A549 treated with CpdA at 1 μM for 4 hours (cell line): ENCODE results near the gene TIPRL. TPM values are rescaled to one million over a fixed set of nuclear protein-coding genes. Genes with fewer than 3 reads are reported as not detected.

ENCODE experiments used
- total RNA-seq: library from RNA; stranded (reverse); fragments of 200-300 nt; extraction: Qiagen RNA extraction; gene quantifications from 5 replicates; pipeline ENCODE4 v1.2.3, GENCODE V29; 2022; ENCODE audit warnings: low read depth

TIPRL gene
- 32.5 to 38.2 TPM (median 33.3 TPM) in 5 replicates for total RNA-seq

DNA sequence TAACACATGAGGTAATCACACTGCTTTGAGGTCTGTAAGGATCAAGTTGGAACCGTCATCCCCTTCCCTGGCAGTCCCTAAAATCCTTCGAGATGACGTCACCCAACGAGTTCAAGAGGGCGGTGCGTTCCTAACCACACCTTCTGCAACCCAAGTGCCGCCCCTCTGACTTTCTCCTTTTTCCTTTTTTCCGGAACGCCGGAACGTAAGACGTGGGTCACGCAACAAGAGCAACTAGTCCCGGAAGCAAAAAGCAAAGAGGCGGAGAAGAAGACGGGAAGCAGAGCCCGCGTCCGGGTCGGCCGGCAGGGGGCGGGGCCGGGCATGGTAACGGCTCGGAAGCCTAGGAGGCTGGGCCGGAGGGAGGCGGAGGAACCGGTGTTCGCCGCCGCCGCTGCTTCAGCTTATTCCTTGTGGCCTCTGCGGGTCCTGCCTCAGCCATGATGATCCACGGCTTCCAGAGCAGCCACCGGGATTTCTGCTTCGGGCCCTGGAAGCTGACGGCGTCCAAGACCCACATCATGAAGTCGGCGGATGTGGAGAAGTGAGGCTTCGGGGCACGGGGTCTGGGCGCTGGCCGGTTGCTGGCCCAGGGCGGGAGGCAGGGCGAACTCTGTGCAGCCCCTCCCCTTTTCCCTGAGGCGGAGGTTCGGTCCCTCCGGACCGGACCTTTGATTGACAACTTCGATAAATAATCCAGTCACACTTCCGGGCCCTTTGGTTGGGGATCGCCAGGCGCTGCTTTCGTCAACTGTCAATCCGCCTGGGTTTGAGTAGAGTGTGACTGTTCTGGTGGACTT is at the start of gene TIPRL:
TIPRL (plus strand) TSS at position 325 of the 800 bp plus-strand sequence; CDS start at position 441, 116 bp downstream.

DNA sequence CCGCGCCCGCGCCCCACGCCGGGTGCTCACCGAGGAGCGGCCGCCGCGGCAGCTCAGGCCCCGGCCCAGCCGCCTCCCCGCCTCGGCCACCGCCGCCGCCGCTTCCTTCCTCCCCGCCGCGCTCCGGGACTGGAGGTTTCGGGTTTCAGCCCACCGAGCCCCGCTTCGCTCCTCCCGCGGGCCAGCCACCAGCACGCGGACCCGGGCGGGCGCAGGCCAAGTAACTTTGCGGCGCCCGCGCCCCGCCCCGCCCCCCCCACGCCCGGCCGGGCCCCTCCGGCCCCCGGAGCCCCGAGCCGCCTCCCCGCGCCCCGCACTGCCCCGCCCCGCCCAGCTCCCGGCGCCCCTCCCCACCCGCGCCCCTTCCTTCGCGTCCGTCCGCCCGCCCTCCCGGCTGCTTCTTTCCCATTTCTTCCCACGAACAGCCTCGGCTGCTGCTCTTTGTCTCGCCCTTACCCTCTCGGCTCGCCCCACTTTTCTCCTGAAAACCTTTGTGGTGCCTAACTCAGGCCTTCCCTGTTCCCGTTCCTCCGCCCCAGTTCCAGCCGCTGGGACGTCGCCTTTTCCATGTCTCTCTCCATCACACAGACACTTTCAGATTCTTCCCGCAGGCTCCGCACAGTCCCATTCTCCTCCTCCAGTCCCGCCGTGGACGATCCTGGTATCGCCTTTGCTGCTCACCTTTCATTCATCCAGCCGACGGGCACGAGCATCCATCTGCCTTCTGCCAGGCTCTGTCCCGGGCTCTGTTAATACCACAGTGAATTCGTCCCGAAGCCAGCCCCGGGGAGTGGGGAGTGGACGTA is 41.9 kb upstream of the TIPRL start, which contains the start of gene GPR161:
GPR161 (minus strand) TSS at position 222 of the 806 bp plus-strand sequence. CDS start 32,080 bp downstream, outside the sequence.

DNA sequence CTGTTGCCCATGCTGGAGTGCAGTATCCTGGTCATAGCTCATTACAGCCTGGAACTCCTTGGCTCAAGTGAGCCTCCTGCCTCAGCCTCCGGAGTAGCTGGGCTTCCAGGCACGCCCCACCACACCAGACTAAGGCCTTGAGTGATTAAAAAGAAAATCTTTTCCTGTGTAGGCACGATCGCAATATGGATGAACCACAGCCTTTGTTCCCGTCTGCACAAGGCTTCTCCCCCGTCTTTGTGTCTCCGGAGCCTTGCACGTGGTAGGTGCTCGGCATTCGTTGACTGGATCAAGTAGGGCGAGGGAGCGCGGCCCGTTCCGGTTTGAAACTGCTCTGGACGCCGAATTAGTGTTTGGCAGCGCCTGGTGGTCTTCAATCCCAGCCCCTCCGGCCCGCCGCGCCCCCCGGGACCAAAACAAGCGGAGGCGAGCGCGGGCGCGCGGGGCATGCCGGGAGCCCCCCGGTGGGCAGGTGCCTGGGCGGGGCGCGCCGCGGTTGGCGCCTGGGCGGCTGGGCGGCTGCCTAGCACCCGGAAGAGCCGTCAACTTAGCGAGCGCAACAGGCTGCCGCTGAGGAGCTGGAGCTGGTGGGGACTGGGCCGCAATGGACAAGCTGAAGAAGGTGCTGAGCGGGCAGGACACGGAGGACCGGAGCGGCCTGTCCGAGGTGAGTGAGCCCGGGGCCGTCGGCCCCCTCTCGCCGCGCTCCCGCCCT is 46.9 kb downstream of the TIPRL start, which contains the start of gene SFT2D2:
SFT2D2 (plus strand) TSS at position 529 of the 715 bp plus-strand sequence; CDS start at position 605, 76 bp downstream.

Other genes with a start within 250 kb of the TIPRL start
- gene DCAF6, start 242.3 kb upstream of the TIPRL start, total RNA-seq, result 24.8 to 29.4 TPM (median 25.7 TPM) in 5 replicates
- gene MPC2, start 241.9 kb upstream of the TIPRL start, total RNA-seq, result 47.1 to 86.0 TPM (median 73.5 TPM) in 5 replicates
- 8.5 to 16.3 TPM (median 13.7 TPM) in 5 replicates for gene GPR161, start 42.0 kb upstream of the TIPRL start, total RNA-seq
- 12.2 to 20.5 TPM (median 14.6 TPM) in 5 replicates for gene SFT2D2, start 47.0 kb downstream of the TIPRL start, total RNA-seq
- 0.49 to 0.96 TPM (median 0.87 TPM) in 5 replicates for gene TBX19, start 101.9 kb downstream of the TIPRL start, total RNA-seq